Esophagus muscularis mucosa (tissue), 4 donors: ENCODE results near the gene PIK3CB.

Experiments used
- CTCF ChIP-seq, 3 experiments: fragments of 200-600 bp in 2 of 3; fragments of 450-650 bp in 1 of 3; sonication (generic) in 2 of 3; IDR thresholded peaks; one replicate each; pipeline ENCODE4 v1.5.1; 2017 to 2019; ENCODE audit warnings: antibody characterized with exemption in 3 of 3, mild to moderate bottlenecking in 2 of 3, moderate library complexity in 1 of 3
- EP300 ChIP-seq: sonication (generic); formaldehyde crosslinking; IDR thresholded peaks from one replicate; pipeline ENCODE4 v1.6.1; 2017; ENCODE audit warnings: antibody characterized with exemption
- POLR2A ChIP-seq: fragments of 450-650 bp; IDR thresholded peaks from one replicate; pipeline ENCODE4 v1.6.1; 2017; ENCODE audit warnings: antibody characterized with exemption, moderate library complexity, mild to moderate bottlenecking, low read depth
- POLR2AphosphoS5 ChIP-seq, 2 donors: sonication (generic); formaldehyde crosslinking; IDR thresholded peaks; one replicate each; pipeline ENCODE4 v1.6.1; 2017; ENCODE audit warnings: antibody characterized with exemption in 2 of 2

GRCh38 chr3:138747225-138747624, 87.5 kb downstream of the PIK3CB start:
- TF ChIP-seq POLR2A (no peak), CTCF (IDR thresholded peaks at IDR 0.05) (no peak), EP300 (no peak), POLR2AphosphoS5 (IDR thresholded peaks at IDR 0.05) (no peak)
